Neural cell (in vitro differentiated cells): ENCODE data around the gene TLX2. TPM values are rescaled to one million over a fixed set of nuclear protein-coding genes. Genes with fewer than 3 reads are reported as not detected.

Experiments
- H2AFZ ChIP-seq: fragments of 200-600, 300-800 bp; sonication (generic), shearing (Covaris generic); 2 replicates; pipeline ENCODE4 v1.6.0; 2014; ENCODE audit warnings: low read depth, mild to moderate bottlenecking, antibody characterized with exemption, low read length, moderate library complexity
- H3F3A ChIP-seq: fragments of 200-600 bp; shearing (Covaris generic); 2 replicates; pipeline ENCODE4 v1.6.1; 2016; ENCODE audit warnings: mild to moderate bottlenecking, moderate library complexity, mixed read lengths, antibody characterized with exemption, low read length; ENCODE audit not compliant: insufficient read depth, poor library complexity, severe bottlenecking
- H3K27ac ChIP-seq: fragments of 200-600, 300-800 bp; sonication (generic), shearing (Covaris generic); 2 replicates; pipeline ENCODE4 v1.5.1; 2014; ENCODE audit warnings: mild to moderate bottlenecking, low read length, moderate library complexity
- H3K27me3 ChIP-seq: fragments of 300-800, 200-600 bp; sonication (generic), shearing (Covaris generic); 2 replicates; pipeline ENCODE4 v1.6.0; 2014; ENCODE audit warnings: mild to moderate bottlenecking, low read depth, low read length, moderate library complexity; ENCODE audit not compliant: insufficient read depth
- H3K36me3 ChIP-seq: fragments of 300-800, 200-600 bp; sonication (generic), shearing (Covaris generic); 2 replicates; pipeline ENCODE4 v1.5.1; 2014; ENCODE audit warnings: mild to moderate bottlenecking, antibody characterized with exemption, low read length, moderate library complexity; ENCODE audit not compliant: insufficient read depth
- H3K4me2 ChIP-seq: fragments of 300-800, 200-600 bp; sonication (generic), shearing (Covaris generic); 2 replicates; pipeline ENCODE4 v1.6.0; 2014; ENCODE audit warnings: mild to moderate bottlenecking, low read length
- H3K4me3 ChIP-seq: fragments of 300-800, 200-600 bp; sonication (generic), shearing (Covaris generic); 2 replicates; pipeline ENCODE4 v1.5.1; 2014; ENCODE audit warnings: mild to moderate bottlenecking, low read length, moderate library complexity
- H3K79me2 ChIP-seq: fragments of 200-600 bp; shearing (Covaris generic); replicated peaks from 2 replicates; pipeline ENCODE4 v1.6.0; 2014; ENCODE audit warnings: mild to moderate bottlenecking, low read length, moderate library complexity; ENCODE audit not compliant: insufficient read depth
- H3K9ac ChIP-seq: fragments of 300-800, 200-600 bp; sonication (generic), shearing (Covaris generic); 2 replicates; pipeline ENCODE4 v1.6.1; 2016; ENCODE audit warnings: mild to moderate bottlenecking, low read length, mixed read lengths
- H3K9me2 ChIP-seq: fragments of 200-600 bp; shearing (Covaris generic); 2 replicates; pipeline ENCODE4 v1.6.1; 2016; ENCODE audit warnings: mild to moderate bottlenecking, low read length, mixed read lengths; ENCODE audit not compliant: insufficient read depth
- H3K9me3 ChIP-seq: fragments of 200-600, 300-800 bp; sonication (generic), shearing (Covaris generic); 2 replicates; pipeline ENCODE4 v1.6.1; 2016; ENCODE audit warnings: mild to moderate bottlenecking, mixed run types, low read length, moderate library complexity, mixed read lengths
- H4K20me1 ChIP-seq: fragments of 200-600 bp; shearing (Covaris generic); 2 replicates; pipeline ENCODE4 v1.6.1; 2016; ENCODE audit warnings: mild to moderate bottlenecking, mixed run types; ENCODE audit not compliant: insufficient read depth
- CTCF ChIP-seq: fragments of 450-650 bp; IDR thresholded peaks from 2 replicates; pipeline ENCODE4 v1.5.1; 2014; ENCODE audit warnings: antibody characterized with exemption, mild to moderate bottlenecking, moderate library complexity; ENCODE audit not compliant: poor library complexity, severe bottlenecking
- EP300 ChIP-seq: fragments of 450-650 bp; conservative IDR thresholded peaks from 2 replicates; pipeline ENCODE4 v1.6.1; 2014; ENCODE audit warnings: antibody characterized with exemption, mild to moderate bottlenecking, moderate library complexity; ENCODE audit not compliant: poor library complexity, severe bottlenecking
- EZH2 ChIP-seq: fragments of 200-600, 300-800 bp; shearing (Covaris generic), sonication (generic); IDR thresholded peaks from 2 replicates; pipeline ENCODE4 v1.6.1; 2014; ENCODE audit warnings: antibody characterized with exemption, low read length, borderline replicate concordance, mild to moderate bottlenecking; ENCODE audit not compliant: insufficient read depth, poor library complexity, severe bottlenecking
- MXI1 ChIP-seq: fragments of 450-650 bp; conservative IDR thresholded peaks from 2 replicates; pipeline ENCODE4 v1.6.1; 2014; ENCODE audit warnings: antibody characterized with exemption, mild to moderate bottlenecking; ENCODE audit not compliant: poor library complexity, severe bottlenecking
- POLR2AphosphoS5 ChIP-seq: IDR thresholded peaks from 2 replicates; pipeline ENCODE4 v1.6.1; 2012
- RAD21 ChIP-seq: fragments of 450-650 bp; conservative IDR thresholded peaks from 2 replicates; pipeline ENCODE4 v1.6.1; 2014; ENCODE audit warnings: antibody characterized with exemption, mild to moderate bottlenecking, moderate library complexity
- REST ChIP-seq: IDR thresholded peaks from 2 replicates; pipeline ENCODE4 v1.6.1; 2012; ENCODE audit warnings: borderline replicate concordance
- SMC3 ChIP-seq: fragments of 450-650 bp; conservative IDR thresholded peaks from 2 replicates; pipeline ENCODE4 v1.6.1; 2014; ENCODE audit warnings: antibody characterized with exemption, mild to moderate bottlenecking, moderate library complexity; ENCODE audit not compliant: poor library complexity
- TAF1 ChIP-seq: IDR thresholded peaks from 2 replicates; pipeline ENCODE4 v1.6.1; 2012; ENCODE audit warnings: low read depth
- polyA plus RNA-seq: library from polyadenylated mRNA; depleted of rRNA; stranded (reverse); fragments of >200 nt; gene quantifications from 2 replicates; pipeline ENCODE4 v1.2.3, GENCODE V29; 2014

Gene TLX2
- polyA plus RNA-seq, 1 donor from 2014 or later, result not detected

- Histone ChIP-seq H3K27me3 (no peaks in the 10 kb centered on the region), H3K36me3 (no peaks in the 10 kb centered on the region), H3K9me3 (no peaks in the 10 kb centered on the region), H2AFZ (no peak overlapping the region), H3K4me2 (no peak overlapping the region), H3F3A (no peaks in the 10 kb centered on the region), H3K4me3 (no peak overlapping the region), H4K20me1 (no peaks in the 10 kb centered on the region), H3K9ac (no peak overlapping the region), H3K79me2 (peaks cover 8% of the 10 kb centered on the region), H3K9me2 (no peaks in the 10 kb centered on the region), H3K27ac (no peak overlapping the region)
- no peak for TF ChIP-seq MXI1
- TF ChIP-seq SMC3, result no peak
- TF ChIP-seq EP300, result no peak
- no peak for TF ChIP-seq RAD21
- no peak for TF ChIP-seq TAF1
- TF ChIP-seq POLR2AphosphoS5, result no peak
- no peak for TF ChIP-seq CTCF
- no peak for TF ChIP-seq REST
- TF ChIP-seq EZH2, result no peak
Measured at GRCh38 chr2:74486141-74486540, 28.1 kb upstream of the TLX2 start.

- H3K4me2 ChIP-seq, result no peak overlapping the region
- no peaks in the 10 kb centered on the region for H3K27me3 ChIP-seq
- no peak overlapping the region for H3K9ac ChIP-seq
- no peaks in the 10 kb centered on the region for H3K36me3 ChIP-seq
- H2AFZ ChIP-seq, result no peak overlapping the region
- H3K79me2 ChIP-seq, result no peaks in the 10 kb centered on the region
- H3K4me3 ChIP-seq, result no peak overlapping the region
- no peaks in the 10 kb centered on the region for H3F3A ChIP-seq
- no peaks in the 10 kb centered on the region for H3K9me2 ChIP-seq
- H4K20me1 ChIP-seq, result no peaks in the 10 kb centered on the region
- H3K9me3 ChIP-seq, result no peaks in the 10 kb centered on the region
- H3K27ac ChIP-seq, result no peak overlapping the region
- TF ChIP-seq MXI1, result no peak
- no peak for TF ChIP-seq EZH2
Measured at GRCh38 chr2:74488643-74489481, 25.4 kb upstream of the TLX2 start.
